NCI-H2029 (cell line): ENCODE data around the gene TEX48.
A peak's percentile ranks its signal among the peaks of the same experiment; 100 is the strongest.

Experiments used
- DNase-seq: peaks from one replicate; lab custom pipeline; 2025; lab: John Stamatoyannopoulos, UW

Gene TEX48

DNA sequence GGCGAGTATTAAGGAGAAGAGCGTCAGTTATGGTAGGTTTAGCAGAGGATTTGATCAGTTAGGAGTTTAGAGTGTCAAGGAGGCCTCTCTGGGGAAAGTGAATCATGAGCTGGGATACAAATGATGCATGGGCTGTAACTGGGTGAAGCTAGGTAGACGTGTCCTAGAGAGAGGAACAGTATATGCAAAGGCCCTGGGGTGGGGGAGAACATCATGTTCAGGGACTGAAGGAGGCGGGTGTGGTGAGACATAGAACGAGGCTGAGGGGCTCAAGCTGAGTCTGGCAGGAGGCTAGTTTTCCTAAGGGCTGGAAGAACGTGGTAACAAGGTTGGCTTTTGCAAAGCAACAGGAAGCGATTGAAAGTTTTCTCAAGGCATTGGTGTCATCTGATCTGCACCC is 60.4 kb downstream of the TEX48 start:
- no peak for DNase-seq

DNA sequence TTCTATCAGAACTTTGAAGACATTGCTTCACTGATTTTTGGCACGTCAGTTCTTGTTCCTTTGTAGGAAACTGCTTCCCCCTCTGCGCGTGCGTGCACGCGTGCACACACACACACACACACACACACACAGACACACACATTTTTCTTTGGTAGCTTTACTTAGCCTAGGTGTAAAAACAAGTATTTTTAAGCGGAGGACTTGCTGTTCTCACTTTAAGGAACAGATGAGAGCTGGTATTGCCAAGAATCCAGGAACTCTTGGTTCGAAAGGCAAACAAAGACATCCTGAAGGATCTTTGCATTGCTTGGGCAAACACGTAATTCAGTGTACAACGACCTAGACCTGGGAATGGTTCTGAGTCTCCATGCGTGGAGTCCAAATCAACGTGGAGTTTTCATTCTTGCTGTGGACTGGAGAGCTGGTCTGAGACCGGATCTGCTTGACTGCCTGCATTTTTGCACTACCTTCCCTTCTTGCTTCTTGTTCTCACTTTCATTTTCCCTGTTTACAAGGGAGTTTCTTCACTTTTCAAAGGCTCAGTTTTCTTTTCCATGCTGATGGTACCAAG is 62.7 kb downstream of the TEX48 start:
- DNase-seq: no peak

DNA sequence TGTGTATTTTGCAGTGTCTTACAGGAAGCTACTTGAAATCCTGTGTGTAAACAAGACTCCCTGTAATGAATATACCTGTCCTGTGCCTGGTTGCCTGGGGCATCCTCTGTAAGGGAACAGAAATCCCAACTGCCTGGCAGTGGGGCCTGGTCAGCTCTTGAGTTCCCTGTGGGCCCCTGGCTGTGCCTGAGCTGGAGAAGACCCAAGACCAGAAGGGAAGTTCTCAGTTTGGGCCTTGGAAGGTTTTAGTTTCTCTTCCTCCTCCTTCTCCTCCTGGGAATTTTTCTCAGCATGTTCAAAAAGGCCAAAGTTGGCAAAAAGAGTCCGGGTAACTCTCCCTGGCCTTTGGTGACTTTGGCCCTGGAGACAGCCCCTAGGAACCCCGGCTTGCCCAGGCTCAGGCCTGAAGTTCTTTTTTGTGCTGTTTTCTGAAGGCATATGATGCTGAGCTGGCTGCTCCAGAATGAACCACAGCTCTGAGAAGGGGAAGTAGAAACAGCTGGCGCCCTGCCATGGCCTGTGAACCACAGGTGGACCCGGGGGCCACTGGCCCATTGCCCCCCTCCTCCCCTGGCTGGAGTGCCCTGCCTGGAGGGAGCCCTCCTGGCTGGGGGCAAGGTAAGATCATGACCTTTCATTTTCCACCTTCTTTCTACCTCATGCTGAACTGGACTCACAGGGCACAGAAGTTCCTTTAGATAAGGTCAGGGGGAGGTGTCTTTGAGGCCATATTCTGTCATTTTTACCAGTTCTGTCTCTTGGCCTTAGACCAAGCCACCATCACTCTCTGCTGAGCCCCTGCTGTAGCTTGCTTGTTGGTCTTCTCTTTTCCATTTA is 65.1 kb downstream of the TEX48 start:
- peak; percentile 75 for DNase-seq
